A549 (cell line): ENCODE results near the gene TECRL. TPM values are rescaled to one million over a fixed set of nuclear protein-coding genes. Genes with fewer than 3 reads are reported as not detected.

Source experiments
- ATAC-seq, 2 experiments: fragments of 200-7000 bp in 1 of 2; fragments of >200 bp in 1 of 2; cut with Nextera tagmentation in 1 of 2; cut with Tn5 transposase in 1 of 2; 3 replicates each; pipeline versions ENCODE4 v1.8.0 to v1.9.1; 2018 to 2020; ENCODE audit warnings: mild to moderate bottlenecking in 1 of 2, moderate library complexity in 1 of 2
- CTCF ChIA-PET: fragments of 300-600 bp; sonication (Branson Sonifier 250); formaldehyde crosslinking; extraction: SDS; loops from one replicate; lab custom pipeline; 2021; ENCODE audit warnings: antibody characterized with exemption, inconsistent platforms; lab: Yijun Ruan, JAX
- POLR2A ChIA-PET: fragments of 350-600 bp; formaldehyde crosslinking; extraction: SDS; loops from one replicate; lab custom pipeline; 2021; ENCODE audit warnings: antibody characterized with exemption, inconsistent platforms; lab: Yijun Ruan, JAX
- DNase-seq, 2 experiments: peaks; one replicate each; pipeline versions ENCODE4 v3.0.0 to v3.0.0-alpha.2; 2011 to 2016; ENCODE audit warnings: low read depth in 1 of 2, low spot score in 1 of 2
- FAIRE-seq: peaks from 2 replicates; lab custom pipeline; 2011; peaks lifted over from hg19 to GRCh38; lab: Jason Lieb, UNC
- H3K27ac ChIP-seq, 2 experiments: fragments of >200 bp; sonication (Bioruptor Twin); formaldehyde crosslinking; 3 replicates each; pipeline ENCODE4 v1.5.1; 2016 to 2017
- H3K4me1 ChIP-seq: fragments of >200 bp; sonication (Bioruptor Twin); formaldehyde crosslinking; 3 replicates; pipeline ENCODE4 v1.6.1; 2016
- H3K4me2 ChIP-seq: fragments of >200 bp; sonication (Bioruptor Twin); formaldehyde crosslinking; 3 replicates; pipeline ENCODE4 v1.6.1; 2016
- H3K4me3 ChIP-seq: fragments of >200 bp; sonication (Bioruptor Twin); formaldehyde crosslinking; 3 replicates; pipeline ENCODE4 v1.5.1; 2016
- H3K9me3 ChIP-seq: fragments of >200 bp; sonication (Bioruptor Twin); formaldehyde crosslinking; 3 replicates; pipeline ENCODE4 v1.6.1; 2016
- ATOH8 ChIP-seq: fragments of 250-450 bp; sonication (Bioruptor Pico); IDR thresholded peaks from 2 replicates; pipeline ENCODE4 v1.5.0; 2020; ENCODE audit warnings: low read depth, mild to moderate bottlenecking, moderate library complexity
- CEBPB ChIP-seq, 2 experiments: fragments of >200 bp in 1 of 2; sonication (Bioruptor Twin) in 1 of 2; formaldehyde crosslinking in 1 of 2; IDR thresholded peaks; 2 replicates each; pipeline ENCODE4 v1.6.1; 2012 to 2016
- FOSB ChIP-seq: fragments of 250-450 bp; sonication (Bioruptor Pico); IDR thresholded peaks from 2 replicates; pipeline ENCODE4 v1.5.0; 2020; ENCODE audit warnings: mild to moderate bottlenecking, moderate library complexity
- FOSL2 ChIP-seq, 2 experiments: fragments of 450-650 bp in 1 of 2; fragments of >200 bp in 1 of 2; sonication (Bioruptor Twin) in 1 of 2; formaldehyde crosslinking; IDR thresholded peaks; 2 replicates each; pipeline versions ENCODE4 v1.5.0 to v1.6.1; 2016 to 2020; ENCODE audit warnings: mild to moderate bottlenecking in 1 of 2, moderate library complexity in 1 of 2
- GATA3 ChIP-seq: IDR thresholded peaks from 2 replicates; pipeline ENCODE4 v1.6.1; 2012; ENCODE audit warnings: borderline replicate concordance
- HES2 ChIP-seq: fragments of >200 bp; sonication (Bioruptor Twin); formaldehyde crosslinking; IDR thresholded peaks from 2 replicates; pipeline ENCODE4 v1.6.1; 2016
- HEYL ChIP-seq: fragments of 250-450 bp; sonication (Bioruptor Pico); IDR thresholded peaks from 2 replicates; pipeline ENCODE4 v1.8.0; 2021; ENCODE audit warnings: mild to moderate bottlenecking, moderate library complexity
- JUN ChIP-seq, 2 experiments: fragments of >200 bp; sonication (Bioruptor Twin); formaldehyde crosslinking; IDR thresholded peaks; 2 replicates in 1 of 2; 3 replicates in 1 of 2; pipeline ENCODE4 v1.6.1; 2016 to 2017
- JUNB ChIP-seq: fragments of >200 bp; sonication (Bioruptor Twin); formaldehyde crosslinking; IDR thresholded peaks from 2 replicates; pipeline ENCODE4 v1.6.1; 2016
- MYC ChIP-seq: IDR thresholded peaks from 2 replicates; pipeline ENCODE4 v1.6.1; 2012; ENCODE audit warnings: mild to moderate bottlenecking, inconsistent platforms, low read length, improper control_type of control experiment, borderline replicate concordance
- NFE2L2 ChIP-seq: fragments of 150-350 bp; conservative IDR thresholded peaks from 2 replicates; pipeline ENCODE4 v1.6.1; 2014; ENCODE audit warnings: low read length
- NPAS2 ChIP-seq: fragments of 250-450 bp; sonication (Bioruptor Pico); IDR thresholded peaks from 2 replicates; pipeline ENCODE4 v1.8.0; 2022; ENCODE audit warnings: mild to moderate bottlenecking, moderate library complexity, borderline replicate concordance
- NR3C1 ChIP-seq: fragments of >200 bp; sonication (Bioruptor Twin); formaldehyde crosslinking; IDR thresholded peaks from 3 replicates; pipeline ENCODE4 v1.6.1; 2017
- PHF8 ChIP-seq: fragments of 200-600 bp; sonication (generic); IDR thresholded peaks from 2 replicates; pipeline ENCODE4 v1.6.1; 2016; ENCODE audit warnings: low read depth, mild to moderate bottlenecking, antibody characterized with exemption, moderate library complexity, borderline replicate concordance
- POLR2A ChIP-seq: IDR thresholded peaks from 2 replicates; pipeline ENCODE4 v1.6.1; 2012; ENCODE audit warnings: mild to moderate bottlenecking, low read length
- POLR2AphosphoS2 ChIP-seq: conservative IDR thresholded peaks from 2 replicates; pipeline ENCODE4 v1.6.1; 2012; ENCODE audit warnings: low read length, improper control_type of control experiment, inconsistent platforms
- RARB ChIP-seq: fragments of 250-450 bp; sonication (Bioruptor Pico); IDR thresholded peaks from 2 replicates; pipeline ENCODE4 v1.8.0; 2021; ENCODE audit warnings: mild to moderate bottlenecking, moderate library complexity
- RCOR1 ChIP-seq: fragments of 150-350 bp; IDR thresholded peaks from 2 replicates; pipeline ENCODE4 v1.6.1; 2014; ENCODE audit warnings: antibody characterized with exemption, low read length, low read depth
- RNF2 ChIP-seq: fragments of 200-600 bp; sonication (generic); IDR thresholded peaks from 2 replicates; pipeline ENCODE4 v1.6.1; 2016; ENCODE audit warnings: low read depth, mild to moderate bottlenecking, antibody characterized with exemption, moderate library complexity, borderline replicate concordance
- TP53 ChIP-seq: fragments of 250-450 bp; sonication (Bioruptor Pico); IDR thresholded peaks from 2 replicates; pipeline ENCODE4 v1.5.0; 2021; ENCODE audit warnings: mild to moderate bottlenecking, moderate library complexity
- ZC3H11A ChIP-seq: fragments of 450-650 bp; IDR thresholded peaks from 2 replicates; pipeline ENCODE4 v1.6.1; 2014; ENCODE audit warnings: antibody characterized with exemption, mild to moderate bottlenecking
- ZSCAN20 ChIP-seq: fragments of 250-450 bp; sonication (Bioruptor Pico); IDR thresholded peaks from 2 replicates; pipeline ENCODE4 v1.8.0; 2022; ENCODE audit warnings: mild to moderate bottlenecking, moderate library complexity
- WGBS: methylation state at CpG from one replicate; pipeline ENCODE4 v1.1.6; 2017; ENCODE audit errors: missing lambda C conversion rate; 5-methylcytosine and 5-hydroxymethylcytosine counted together
- polyA plus RNA-seq, 4 experiments: library from polyadenylated mRNA; depleted of rRNA in 3 of 4; stranded (reverse); fragments of >200 nt; fragmentation: RNase III in 1 of 4; extraction: RNeasy Plus Mini Kit Qiagen cat#74134 plus additional on column Dnase treatment in 1 of 4; gene quantifications; 2 replicates in 3 of 4; 3 replicates in 1 of 4; pipeline ENCODE4 v1.2.3, GENCODE V29; 2011 to 2017
- TF ChIP-seq, protein P1 (sequence below): IDR thresholded peaks from 2 replicates; pipeline ENCODE4 v1.6.1; 2012; ENCODE audit warnings: low read depth, borderline replicate concordance

Gene TECRL
- polyA plus RNA-seq, 2 of the 4 experiments (the other 2 are of a cell fraction), result not detected

GRCh38 chr4:64361399-64361740 is 47.9 kb downstream of the TECRL start:
- POLR2A ChIA-PET, result no interaction called here

GRCh38 chr4:64360664-64361398 is 48.4 kb downstream of the TECRL start:
- ATAC-seq (no peak), DNase-seq (no peak), FAIRE-seq (no peak)
- POLR2A ChIA-PET, result no interaction called here
- no peaks in the 10 kb centered on the region for H3K9me3 ChIP-seq
- H3K4me3 ChIP-seq, result no peak overlapping the region
- H3K4me1 ChIP-seq, result no peaks in the 10 kb centered on the region
- H3K4me2 ChIP-seq, result no peak overlapping the region
- H3K27ac ChIP-seq, result no peak overlapping the region
- no peak for TF ChIP-seq HEYL
- TF ChIP-seq, all 56 proteins: peak for 0
- WGBS, result 60% methylated on average over 8 of the region's 8 CpGs
- CTCF ChIA-PET, result no interaction called here

More at GRCh38 chr4:64361399-64361740, 47.9 kb downstream of the TECRL start:
- Histone ChIP-seq H3K9me3 (no peaks in the 10 kb centered on the region), H3K4me3 (no peak overlapping the region), H3K4me2 (no peak overlapping the region), H3K27ac (no peak overlapping the region), H3K4me1 (no peaks in the 10 kb centered on the region)
- CTCF ChIA-PET, result interaction anchor here (1.4 kb wide), 1 partner anchor 14 kb away, joined by 4 read pairs; no protein-coding TSS in a partner anchor
- DNase-seq (no peak), ATAC-seq (no peak), FAIRE-seq (no peak)
- TF ChIP-seq FOSB, result no peak
- TF ChIP-seq RARB (CRISPR knock-in tag), result no peak
- TF ChIP-seq JUNB, result no peak
- no peak for TF ChIP-seq POLR2AphosphoS2
- TF ChIP-seq NFE2L2, result no peak
- TF ChIP-seq RNF2, result no peak
- TF ChIP-seq PHF8, result no peak
- TF ChIP-seq RCOR1, result no peak
- no peak for TF ChIP-seq TP53 (CRISPR knock-in tag)
- TF ChIP-seq, protein P1, sequence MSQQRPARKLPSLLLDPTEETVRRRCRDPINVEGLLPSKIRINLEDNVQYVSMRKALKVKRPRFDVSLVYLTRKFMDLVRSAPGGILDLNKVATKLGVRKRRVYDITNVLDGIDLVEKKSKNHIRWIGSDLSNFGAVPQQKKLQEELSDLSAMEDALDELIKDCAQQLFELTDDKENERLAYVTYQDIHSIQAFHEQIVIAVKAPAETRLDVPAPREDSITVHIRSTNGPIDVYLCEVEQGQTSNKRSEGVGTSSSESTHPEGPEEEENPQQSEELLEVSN, result no peak
- no peak for TF ChIP-seq POLR2A
- TF ChIP-seq MYC, result no peak
- TF ChIP-seq JUN (IDR thresholded peaks at IDR 0.05), result no peak
- TF ChIP-seq ZC3H11A, result no peak
- TF ChIP-seq NR3C1, result no peak
- TF ChIP-seq NPAS2 (CRISPR knock-in tag), result no peak
- TF ChIP-seq GATA3, result no peak
- TF ChIP-seq ZSCAN20, result no peak
- TF ChIP-seq HES2, result no peak

GRCh38 chr4:64359489-64359888 is 49.8 kb downstream of the TECRL start:
- Histone ChIP-seq H3K4me2 (no peak overlapping the region), H3K27ac (no peak overlapping the region), H3K9me3 (no peaks in the 10 kb centered on the region), H3K4me1 (no peaks in the 10 kb centered on the region), H3K4me3 (no peak overlapping the region)
- no peak for ATAC-seq
- no peak for FAIRE-seq
- no peak for TF ChIP-seq FOSL2 (IDR thresholded peaks at IDR 0.05)
- no peak for TF ChIP-seq FOSL2 (CRISPR knock-in tag; IDR thresholded peaks at IDR 0.05)
- no peak for TF ChIP-seq ATOH8 (CRISPR knock-in tag)
- TF ChIP-seq, protein P1, result no peak
- TF ChIP-seq CEBPB (IDR thresholded peaks at IDR 0.05), result no peak
- DNase-seq, result no peak
- ChIA-PET POLR2A (no interaction called here), CTCF (no interaction called here)
- WGBS, result 52% methylated on average over 3 of the region's 3 CpGs
